ENCODE data around the gene FRYL.
"Not testable (repeated sequence)": the region's sequence is repeated elsewhere in the genome, so short reads cannot be mapped to it uniquely, and the experiment has no call there.

FRYL gene

DNA sequence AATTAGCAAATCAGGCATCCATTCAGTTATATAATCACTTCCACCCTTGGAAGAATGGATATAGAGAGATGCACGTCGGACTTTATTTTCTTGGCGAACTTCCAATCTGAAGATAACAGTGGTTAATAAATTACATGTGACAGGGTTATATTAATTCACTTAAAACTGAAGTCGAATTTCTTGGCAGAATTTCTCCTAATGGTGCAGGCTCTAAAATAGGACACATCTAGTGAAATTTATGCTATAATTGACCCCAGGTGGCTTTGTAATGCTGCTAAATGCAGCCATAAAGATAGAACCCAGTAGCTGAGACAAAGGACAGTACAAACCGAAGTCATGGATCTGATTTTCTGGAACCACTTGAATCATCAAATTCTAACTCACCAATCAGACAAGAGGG lies 317.7 kb downstream of the FRYL start:
- FAIRE-seq: no peak
- DNase-seq (ENCODE audit: insufficient read length, low spot score): no peak

- no peak for FAIRE-seq
- DNase-seq (ENCODE audit: insufficient read length, low spot score): no peak
Observed at GRCh38 chr4:48461000-48461399, 319.1 kb downstream of the FRYL start.

DNA sequence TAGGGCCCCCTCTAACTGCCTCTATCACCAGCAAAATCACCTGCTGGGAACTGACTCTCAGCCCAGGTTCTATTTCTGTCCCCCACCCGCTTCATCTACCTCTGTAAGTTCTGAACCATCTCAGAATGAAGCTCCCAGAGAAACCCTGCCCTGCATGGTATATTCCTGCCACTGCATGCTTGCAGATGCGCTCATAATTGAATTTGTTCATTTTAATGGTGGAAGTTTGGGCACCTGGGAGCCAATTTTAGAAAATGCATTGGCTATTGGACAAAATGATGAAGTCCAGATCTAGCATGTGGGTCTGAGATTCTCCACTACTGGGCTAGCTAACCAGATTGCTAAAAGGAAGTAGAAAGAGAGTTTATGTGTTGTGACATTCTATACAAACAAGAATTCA lies 325.5 kb downstream of the FRYL start:
- DNase-seq (ENCODE audit: insufficient read length, low spot score): no peak
- no peak for FAIRE-seq

- FAIRE-seq: peak; percentile 69
- not testable (repeated sequence) for DNase-seq (ENCODE audit: insufficient read length, low spot score)
Observed at GRCh38 chr4:48451656-48452055, 328.4 kb downstream of the FRYL start.

DNA sequence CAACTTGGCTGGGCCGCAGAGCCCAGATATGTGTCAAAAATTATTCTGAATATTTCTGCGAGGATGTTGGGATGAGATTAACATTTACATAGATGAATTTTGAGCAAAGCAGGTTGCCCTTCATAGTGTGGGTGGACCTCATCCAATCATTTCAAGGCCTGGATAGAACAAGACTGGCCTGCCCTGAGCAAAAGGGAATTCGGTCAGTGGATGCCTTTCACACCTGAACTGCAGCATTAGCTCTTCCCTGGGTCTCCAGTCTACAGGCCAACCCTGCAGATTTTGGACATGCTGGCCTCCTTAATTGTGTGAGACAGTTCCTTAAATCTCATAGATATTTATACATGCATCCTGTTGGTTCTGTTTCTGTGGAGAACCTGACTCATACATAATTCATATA lies 329.3 kb downstream of the FRYL start:
- DNase-seq (ENCODE audit: insufficient read length, low spot score) (no peak), FAIRE-seq (peak; percentile 4)

GRCh38 chr4:48449151-48449550 lies 330.9 kb downstream of the FRYL start:
- no peak for FAIRE-seq

More at GRCh38 chr4:48449151-48449550, 330.9 kb downstream of the FRYL start:
- DNase-seq (ENCODE audit: insufficient read length, low spot score): no peak
